ENCODE data around the gene LRRC4. TPM values are rescaled to one million over a fixed set of nuclear protein-coding genes. Genes with fewer than 3 reads are reported as not detected.

Gene LRRC4
- total and polyA plus RNA-seq, 12 donors = 0.75 to 7.3 (median 3.1) TPM

DNA sequence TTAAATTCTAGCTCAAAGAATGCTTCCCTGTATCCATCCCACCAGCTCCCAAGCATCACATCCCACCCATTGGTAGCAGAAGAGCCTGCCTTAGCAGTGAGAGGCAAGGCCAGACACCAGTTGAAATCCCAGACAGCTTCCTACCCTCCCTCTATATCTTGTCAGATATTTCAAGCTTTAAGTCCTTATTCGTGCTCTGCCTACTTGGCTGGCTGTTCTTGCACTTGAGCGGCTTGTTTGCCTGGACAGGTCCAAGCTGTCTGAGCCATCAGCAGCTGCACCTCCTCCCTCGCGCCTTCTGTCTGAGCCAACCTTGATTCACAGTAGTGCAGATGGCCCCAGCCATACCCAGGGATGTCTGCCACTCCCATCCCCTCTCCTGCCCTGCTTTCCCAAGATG is 16.4 kb downstream of the LRRC4 start:
- WGBS, 2 donors = 89 to 95% methylated on average over 4 of the region's 4 CpGs
- Histone ChIP-seq H3K4me3 (no peak overlapping the region), H3K27ac (no peak overlapping the region), H3K27me3 (no peaks in the 10 kb centered on the region), H3K36me3 (peaks cover 0 to 49% (median 0%) of the 10 kb centered on the region in 9 donors), H3K9me3 (no peaks in the 10 kb centered on the region), H3K4me1 (peaks cover 5 to 24% (median 16%) of the 10 kb centered on the region in 9 donors)
- no peak for ATAC-seq
- DNase-seq = no peak
- TF ChIP-seq, protein P1, sequence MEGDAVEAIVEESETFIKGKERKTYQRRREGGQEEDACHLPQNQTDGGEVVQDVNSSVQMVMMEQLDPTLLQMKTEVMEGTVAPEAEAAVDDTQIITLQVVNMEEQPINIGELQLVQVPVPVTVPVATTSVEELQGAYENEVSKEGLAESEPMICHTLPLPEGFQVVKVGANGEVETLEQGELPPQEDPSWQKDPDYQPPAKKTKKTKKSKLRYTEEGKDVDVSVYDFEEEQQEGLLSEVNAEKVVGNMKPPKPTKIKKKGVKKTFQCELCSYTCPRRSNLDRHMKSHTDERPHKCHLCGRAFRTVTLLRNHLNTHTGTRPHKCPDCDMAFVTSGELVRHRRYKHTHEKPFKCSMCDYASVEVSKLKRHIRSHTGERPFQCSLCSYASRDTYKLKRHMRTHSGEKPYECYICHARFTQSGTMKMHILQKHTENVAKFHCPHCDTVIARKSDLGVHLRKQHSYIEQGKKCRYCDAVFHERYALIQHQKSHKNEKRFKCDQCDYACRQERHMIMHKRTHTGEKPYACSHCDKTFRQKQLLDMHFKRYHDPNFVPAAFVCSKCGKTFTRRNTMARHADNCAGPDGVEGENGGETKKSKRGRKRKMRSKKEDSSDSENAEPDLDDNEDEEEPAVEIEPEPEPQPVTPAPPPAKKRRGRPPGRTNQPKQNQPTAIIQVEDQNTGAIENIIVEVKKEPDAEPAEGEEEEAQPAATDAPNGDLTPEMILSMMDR (IDR thresholded peaks at IDR 0.05) = no peak
- intact Hi-C loops (cut with DNase I) = no loop called here

DNA sequence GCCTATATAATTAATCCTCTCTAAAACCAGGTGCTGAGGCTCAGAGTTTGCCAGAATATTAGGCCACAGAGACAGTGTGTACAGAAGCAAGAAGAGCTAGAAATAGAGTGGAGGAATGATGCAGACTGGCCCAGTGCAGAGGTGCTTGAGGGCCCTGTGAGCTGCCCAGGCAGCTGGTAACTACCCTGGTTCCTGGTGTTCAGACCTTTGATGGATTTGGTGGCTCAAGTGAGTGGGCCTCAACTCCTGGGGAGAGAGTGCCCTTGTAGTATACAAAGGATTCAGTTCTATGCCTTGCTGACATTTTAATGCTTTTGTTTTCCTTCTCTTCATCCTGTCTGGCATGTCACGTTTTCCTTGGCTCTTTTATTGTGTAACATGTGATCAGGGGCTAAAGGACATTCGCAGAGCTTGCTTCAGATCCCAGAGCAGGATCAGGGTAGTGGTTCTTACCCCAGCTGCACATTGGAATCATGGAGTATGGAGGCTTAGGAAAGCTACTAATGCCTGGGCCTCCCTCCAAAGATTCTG is 20.0 kb downstream of the LRRC4 start:
- peak; percentile 17 to 90 (median 64) for ATAC-seq
- TF ChIP-seq, protein P1 (IDR thresholded peaks at IDR 0.05) = no peak
- no peak for DNase-seq
- Histone ChIP-seq H3K4me1 (peaks cover 5 to 49% (median 25%) of the 10 kb centered on the region in 9 donors), H3K4me3 (no peak overlapping the region), H3K27me3 (no peaks in the 10 kb centered on the region), H3K9me3 (no peaks in the 10 kb centered on the region), H3K27ac (peak overlapping the region in 7 of 10 donors; percentile 5 to 70 (median 17)), H3K36me3 (peaks cover 0 to 34% (median 0%) of the 10 kb centered on the region in 9 donors)
- 40 to 51% methylated on average over 2 of the region's 2 CpGs for WGBS, 2 donors
- intact Hi-C loops (cut with DNase I) = no loop called here

DNA sequence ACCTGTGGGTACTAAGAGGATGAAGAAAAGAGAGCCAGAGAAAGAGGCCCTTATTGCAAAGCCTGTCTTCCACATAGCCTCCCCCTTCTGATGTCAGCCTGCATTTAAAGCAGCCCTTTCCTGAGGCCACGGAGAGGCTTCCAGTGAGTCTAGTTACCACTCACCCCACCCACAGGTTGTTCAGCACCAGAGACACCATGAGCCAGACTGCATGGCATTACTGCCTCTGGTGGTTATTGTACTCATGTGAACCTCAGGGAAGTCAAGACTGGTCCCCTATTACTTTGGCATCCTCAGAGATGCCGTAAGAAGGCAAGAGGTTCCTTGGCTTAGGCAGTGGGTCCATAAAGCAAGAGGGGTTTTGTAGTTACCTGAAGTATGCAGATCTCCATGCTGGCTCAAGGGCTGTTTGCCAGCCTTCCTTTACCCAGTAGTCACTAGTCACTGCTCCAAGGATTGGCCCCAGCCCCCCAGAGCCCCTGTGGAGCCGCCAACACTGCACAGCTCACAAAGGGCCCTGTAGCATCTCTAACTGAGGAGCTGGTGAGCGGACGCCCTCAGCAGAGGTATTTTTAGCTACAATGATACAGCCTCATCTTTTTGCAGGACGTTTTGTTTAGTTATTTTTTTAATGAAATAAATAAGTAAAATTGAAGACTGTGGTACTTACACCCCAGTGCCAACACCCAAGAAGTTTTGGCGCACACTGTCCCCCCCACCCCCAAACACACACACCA is 20.7 kb downstream of the LRRC4 start:
- Histone ChIP-seq H3K36me3 (peaks cover 0 to 34% (median 0%) of the 10 kb centered on the region in 9 donors), H3K9me3 (no peaks in the 10 kb centered on the region), H3K4me1 (peaks cover 5 to 49% (median 25%) of the 10 kb centered on the region in 9 donors), H3K27me3 (no peaks in the 10 kb centered on the region), H3K4me3 (no peak overlapping the region), H3K27ac (peak overlapping the region in 5 of 10 donors; percentile 5 to 70 (median 24))
- TF ChIP-seq, protein P1 (IDR thresholded peaks at IDR 0.05) = peak in 1 of 9 donors; percentile 19
- intact Hi-C loops (cut with DNase I) = no loop called here
- ATAC-seq (peak in 4 of 8 donors; percentile 52 to 65 (median 56)), DNase-seq (no peak)
- 68 to 74% methylated on average over 7 of the region's 7 CpGs for WGBS, 2 donors

DNA sequence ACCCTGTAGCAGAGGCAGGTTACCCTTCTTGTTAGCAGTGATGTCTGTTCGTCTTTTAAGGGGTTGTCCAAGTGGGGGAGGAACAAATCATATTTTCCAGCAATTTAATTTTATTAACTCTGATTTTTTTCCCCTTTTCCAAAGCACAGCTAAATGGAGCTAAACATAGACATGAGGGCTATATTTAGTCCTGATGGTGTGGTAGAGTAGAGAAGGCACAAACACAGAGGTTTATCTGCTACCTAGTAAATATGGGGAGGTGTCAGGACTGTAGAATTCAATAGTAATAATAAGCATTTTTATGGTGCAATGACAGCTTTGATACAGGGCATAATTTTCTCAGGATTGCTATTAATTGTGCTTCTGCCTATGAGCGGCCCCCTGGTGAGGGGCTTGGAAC is 22.5 kb downstream of the LRRC4 start:
- peaks cover 5 to 58% (median 27%) of the 10 kb centered on the region in 9 donors for H3K4me1 ChIP-seq
- ATAC-seq = peak in 2 of 8 donors; percentile 48 to 49
- intact Hi-C loops (cut with DNase I) = no loop called here

More for the DNA sequence above, 22.5 kb downstream of the LRRC4 start:
- Histone ChIP-seq H3K27ac (no peak overlapping the region), H3K4me3 (no peak overlapping the region), H3K9me3 (no peaks in the 10 kb centered on the region), H3K27me3 (no peaks in the 10 kb centered on the region), H3K36me3 (peaks cover 0 to 30% (median 0%) of the 10 kb centered on the region in 9 donors)
- TF ChIP-seq, protein P1 (IDR thresholded peaks at IDR 0.05) = no peak
- DNase-seq = no peak
- 93 to 97% methylated on average over 2 of the region's 2 CpGs for WGBS, 2 donors
